ENCODE results near the gene CCDC88B. TPM values are rescaled to one million over a fixed set of nuclear protein-coding genes. Genes with fewer than 3 reads are reported as not detected.
A peak's percentile ranks its signal among the peaks of the same experiment; 100 is the strongest.

CCDC88B gene
- total RNA-seq, 1 donor from 2014 or later: 0.99 TPM

- Mint-ChIP-seq H3K36me3 (ENCODE audit: low read depth) (no peaks in the 10 kb centered on the region), H3K27ac (ENCODE audit: unreplicated experiment) (no peak overlapping the region), H3K27me3 (ENCODE audit: low read depth) (no peaks in the 10 kb centered on the region)
Measured at GRCh38 chr11:64339286-64339685, 718 bp upstream of the CCDC88B start.

GRCh38 chr11:64340671-64341335 lies 799 bp downstream of the CCDC88B start:
- Mint-ChIP-seq H3K9me3 (ENCODE audit: low read depth) (no peaks in the 10 kb centered on the region), H3K27me3 (ENCODE audit: low read depth) (no peaks in the 10 kb centered on the region), H3K4me3 (ENCODE audit: unreplicated experiment) (no peak overlapping the region), H3K4me1 (ENCODE audit: low read depth) (no peaks in the 10 kb centered on the region), H3K36me3 (ENCODE audit: low read depth) (no peaks in the 10 kb centered on the region), H3K27ac (ENCODE audit: unreplicated experiment) (no peak overlapping the region)
- TF ChIP-seq CTCF (IDR thresholded peaks at IDR 0.05): peak; percentile 27
- DNase-seq (ENCODE audit: low spot score): no peak

More at GRCh38 chr11:64339286-64339685, 718 bp upstream of the CCDC88B start:
- no peaks in the 10 kb centered on the region for H3K9me3 Mint-ChIP-seq (ENCODE audit: low read depth)
- no peak overlapping the region for H3K4me3 Mint-ChIP-seq (ENCODE audit: unreplicated experiment)
- no peak for TF ChIP-seq CTCF (IDR thresholded peaks at IDR 0.05)
- DNase-seq (ENCODE audit: low spot score): no peak
- H3K4me1 Mint-ChIP-seq (ENCODE audit: low read depth): peaks cover 9% of the 10 kb centered on the region

GRCh38 chr11:64341429-64341828 lies 1.4 kb downstream of the CCDC88B start:
- Mint-ChIP-seq H3K27me3 (ENCODE audit: low read depth) (no peaks in the 10 kb centered on the region), H3K36me3 (ENCODE audit: low read depth) (no peaks in the 10 kb centered on the region), H3K4me3 (ENCODE audit: unreplicated experiment) (no peak overlapping the region), H3K27ac (ENCODE audit: unreplicated experiment) (no peak overlapping the region), H3K4me1 (ENCODE audit: low read depth) (no peaks in the 10 kb centered on the region), H3K9me3 (ENCODE audit: low read depth) (no peaks in the 10 kb centered on the region)
- TF ChIP-seq CTCF (IDR thresholded peaks at IDR 0.05): no peak
- DNase-seq (ENCODE audit: low spot score): no peak

GRCh38 chr11:64341851-64342791 lies 2.1 kb downstream of the CCDC88B start:
- peak; percentile 71 for TF ChIP-seq CTCF (IDR thresholded peaks at IDR 0.05)
- no peak overlapping the region for H3K4me3 Mint-ChIP-seq (ENCODE audit: unreplicated experiment)

More at GRCh38 chr11:64341851-64342791, 2.1 kb downstream of the CCDC88B start:
- Mint-ChIP-seq H3K27ac (ENCODE audit: unreplicated experiment) (no peak overlapping the region), H3K27me3 (ENCODE audit: low read depth) (no peaks in the 10 kb centered on the region), H3K36me3 (ENCODE audit: low read depth) (no peaks in the 10 kb centered on the region), H3K9me3 (ENCODE audit: low read depth) (no peaks in the 10 kb centered on the region), H3K4me1 (ENCODE audit: low read depth) (no peaks in the 10 kb centered on the region)
- peak; percentile 91 for DNase-seq (ENCODE audit: low spot score)
